Left forelimb (tissue), 1 donor: ENCODE results near the gene THADA.
"Not testable (repeated sequence)": the region's sequence is repeated elsewhere in the genome, so short reads cannot be mapped to it uniquely, and the experiment has no call there.

Experiments used
- DNase-seq: peaks from one replicate; pipeline ENCODE4 v3.0.0-alpha.2; 2018; ENCODE audit warnings: low spot score

Gene THADA

DNA sequence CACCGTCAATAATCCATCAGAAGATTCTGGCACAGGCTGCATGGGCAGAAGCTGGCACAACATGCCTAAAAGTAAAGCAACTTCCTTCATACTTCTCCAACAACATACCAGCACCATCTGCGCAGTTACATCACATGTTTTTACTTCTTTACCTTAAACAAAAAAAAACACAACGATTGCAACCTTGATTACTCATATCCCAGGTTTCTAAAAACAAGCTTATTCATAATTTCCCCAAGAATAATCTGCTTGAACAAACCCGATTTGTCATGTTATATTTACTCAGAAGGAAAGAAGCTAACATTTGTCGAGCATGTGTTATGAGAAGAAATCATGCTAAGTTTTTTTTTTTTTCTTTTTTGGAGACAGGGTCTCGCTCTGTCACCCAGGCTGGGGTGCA is 54.7 kb downstream of the THADA start:
- DNase-seq = no peak

DNA sequence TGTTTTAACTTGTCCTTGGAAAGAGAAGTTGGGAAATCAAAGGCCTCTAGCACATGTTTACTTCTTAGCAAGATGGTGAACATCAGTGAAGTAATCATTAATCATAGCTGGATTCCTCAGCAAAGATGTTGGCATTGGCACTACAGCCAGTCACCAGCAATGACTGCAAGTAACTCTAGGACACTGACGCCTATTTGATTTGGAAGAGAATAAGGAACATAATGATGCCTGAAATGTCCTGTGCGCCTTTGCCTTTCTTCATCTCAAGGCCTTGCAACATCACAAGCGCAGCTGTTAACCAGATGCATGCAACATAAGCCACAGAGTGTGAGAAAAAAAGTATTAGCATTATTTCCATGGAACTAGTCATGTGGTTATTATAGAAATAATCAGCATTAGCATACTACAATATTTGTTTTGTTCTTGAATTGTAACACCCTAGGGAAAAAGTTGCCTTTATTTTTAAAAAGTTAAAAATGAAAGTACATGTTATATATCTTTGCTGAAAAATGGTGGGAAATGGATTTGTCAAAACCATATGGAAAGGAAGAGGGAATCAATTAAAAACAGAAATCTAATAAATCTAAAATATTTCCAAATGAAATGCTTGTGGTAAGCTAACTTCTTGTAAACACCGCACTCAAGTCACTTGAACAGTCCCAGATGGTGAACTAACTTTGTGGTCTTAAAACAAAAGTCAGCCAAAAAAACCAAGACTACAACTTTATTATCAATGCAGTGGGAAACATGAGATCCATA is 55.6 kb downstream of the THADA start:
- no peak for DNase-seq

GRCh38 chr2:43539436-43539835 is 56.4 kb downstream of the THADA start:
- DNase-seq = no peak

GRCh38 chr2:43538034-43538670 is 57.7 kb downstream of the THADA start:
- DNase-seq = no peak

DNA sequence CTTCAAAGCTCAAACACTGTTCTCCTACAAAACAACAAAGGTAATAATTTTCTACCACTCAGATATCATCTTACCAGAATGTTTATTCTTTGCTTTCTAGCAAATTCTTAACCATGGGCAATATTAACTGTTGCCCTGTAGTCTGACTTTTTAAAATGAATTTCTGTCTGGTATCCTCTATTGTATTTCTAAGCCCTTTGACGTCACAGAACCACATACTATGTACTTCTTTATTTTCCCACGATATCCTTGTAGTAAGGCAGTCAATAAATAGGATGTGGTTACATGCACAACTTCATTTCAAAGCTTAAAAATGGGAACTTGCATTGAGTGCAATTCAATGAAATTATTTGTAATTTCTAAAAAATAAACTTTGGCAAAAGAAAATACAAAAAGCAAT is 58.7 kb downstream of the THADA start:
- DNase-seq = no peak

DNA sequence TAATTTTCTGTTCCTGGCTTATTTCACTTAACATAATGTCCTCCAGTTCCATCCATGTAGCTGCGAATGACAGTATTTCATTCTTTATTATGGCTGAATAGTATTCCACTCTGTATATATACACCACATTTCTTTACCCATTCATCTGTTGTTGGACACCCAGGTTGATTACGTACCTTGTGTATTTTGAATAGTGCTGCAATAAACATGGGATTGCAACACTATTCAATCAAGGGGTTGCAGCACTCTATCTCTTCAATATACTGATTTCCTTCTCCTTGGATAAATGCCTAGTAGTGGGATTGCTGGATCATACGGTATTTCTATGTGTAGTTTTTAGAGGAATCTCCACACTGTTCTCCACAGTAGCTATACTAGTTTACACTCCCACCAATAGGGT is 61.3 kb downstream of the THADA start:
- DNase-seq = no peak

DNA sequence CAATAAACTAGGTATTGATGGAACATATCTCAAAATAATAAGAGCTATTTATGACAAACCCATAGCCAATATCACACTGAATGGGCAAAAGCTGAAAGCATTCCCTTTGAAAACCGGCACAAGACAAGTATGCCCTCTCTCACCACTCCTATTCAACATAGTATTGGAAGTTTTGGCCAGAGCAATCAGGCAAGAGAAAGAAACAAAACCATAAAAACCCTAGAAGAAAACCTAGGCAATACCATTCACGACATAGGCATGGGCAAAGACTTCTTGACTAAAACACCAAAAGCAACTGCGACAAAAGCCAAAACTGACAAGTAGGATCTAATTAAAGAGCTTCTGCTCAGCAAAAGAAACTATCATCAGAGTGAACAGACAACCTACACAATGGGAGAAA is 63.3 kb downstream of the THADA start:
- not testable (repeated sequence) for DNase-seq

GRCh38 chr2:43531251-43531650 is 64.6 kb downstream of the THADA start:
- no peak for DNase-seq

DNA sequence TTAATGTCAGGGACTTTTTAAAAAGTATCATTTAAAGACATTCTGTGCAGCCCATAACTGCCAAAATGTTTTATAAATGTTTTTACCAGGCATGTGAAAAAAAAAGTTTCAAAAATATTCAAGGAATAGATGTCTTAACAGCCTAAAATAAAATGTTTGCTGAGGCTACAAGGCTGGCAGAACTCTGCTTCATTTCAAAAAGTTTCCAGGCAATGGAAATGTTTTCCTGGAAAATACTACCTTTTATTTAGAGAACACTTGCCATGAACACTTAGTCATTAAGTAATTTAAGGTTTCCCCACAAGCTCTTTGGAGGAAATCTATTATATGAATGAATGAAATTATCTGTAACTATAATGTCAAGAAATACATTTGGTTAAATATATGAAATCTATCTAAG is 68.8 kb downstream of the THADA start:
- DNase-seq = no peak

GRCh38 chr2:43525506-43525905 is 70.3 kb downstream of the THADA start:
- DNase-seq = no peak

DNA sequence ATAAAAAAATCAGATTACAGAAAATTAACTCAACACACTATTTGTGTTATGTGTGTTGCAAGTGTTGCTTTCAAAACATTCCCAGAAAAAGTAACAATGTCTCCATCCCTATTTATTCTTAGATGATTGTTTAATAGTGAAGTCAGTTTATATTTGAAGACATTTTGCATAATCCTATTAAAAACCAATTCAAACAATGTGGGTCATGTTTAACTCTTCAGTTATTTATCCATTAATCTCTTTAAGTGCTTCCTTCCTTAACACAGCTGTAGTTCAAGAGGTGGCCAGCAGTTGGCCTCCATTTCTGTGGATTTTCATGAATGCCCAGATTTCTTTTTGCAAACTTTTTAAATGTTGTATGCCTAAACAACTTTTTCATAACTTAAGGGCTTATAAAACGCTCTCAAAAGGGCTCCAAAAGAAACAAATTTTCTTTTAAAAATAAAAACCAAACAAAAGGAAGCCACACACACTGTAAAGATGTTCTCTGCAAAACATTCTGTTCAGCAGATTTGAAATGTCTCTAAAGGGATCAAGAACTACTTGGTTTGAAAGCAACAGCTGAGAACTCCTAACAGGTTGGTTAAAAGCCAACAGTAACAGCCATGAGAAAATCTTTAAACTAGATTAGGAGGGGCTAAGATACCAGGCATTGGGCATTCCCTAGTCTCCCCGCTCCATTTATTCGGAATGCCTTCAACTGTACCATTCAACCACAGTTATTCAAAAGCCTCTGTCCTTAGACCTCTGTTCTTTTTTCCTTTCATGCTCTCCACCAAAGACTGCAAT is 71.5 kb downstream of the THADA start:
- DNase-seq = no peak

DNA sequence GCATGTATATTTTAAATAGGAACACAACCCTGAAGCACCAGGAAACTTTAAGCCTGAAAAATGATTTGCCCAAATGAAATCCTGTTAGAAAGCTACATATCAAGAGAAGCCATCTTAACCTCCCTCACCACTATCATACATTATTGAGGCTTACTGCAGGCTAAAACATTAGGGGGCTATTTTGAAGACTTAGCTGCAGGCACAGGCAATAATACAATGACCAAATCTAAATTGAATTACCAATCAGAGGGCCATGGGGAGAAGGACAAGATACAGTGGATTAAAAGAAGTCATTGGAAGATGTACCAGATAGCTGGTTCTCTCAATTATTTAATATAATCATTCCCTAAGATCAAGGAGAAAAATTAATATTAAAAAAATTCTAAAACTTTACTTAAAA is 73.7 kb downstream of the THADA start:
- DNase-seq = no peak

GRCh38 chr2:43521568-43521967 is 74.3 kb downstream of the THADA start:
- no peak for DNase-seq

GRCh38 chr2:43520919-43521318 is 74.9 kb downstream of the THADA start:
- no peak for DNase-seq

DNA sequence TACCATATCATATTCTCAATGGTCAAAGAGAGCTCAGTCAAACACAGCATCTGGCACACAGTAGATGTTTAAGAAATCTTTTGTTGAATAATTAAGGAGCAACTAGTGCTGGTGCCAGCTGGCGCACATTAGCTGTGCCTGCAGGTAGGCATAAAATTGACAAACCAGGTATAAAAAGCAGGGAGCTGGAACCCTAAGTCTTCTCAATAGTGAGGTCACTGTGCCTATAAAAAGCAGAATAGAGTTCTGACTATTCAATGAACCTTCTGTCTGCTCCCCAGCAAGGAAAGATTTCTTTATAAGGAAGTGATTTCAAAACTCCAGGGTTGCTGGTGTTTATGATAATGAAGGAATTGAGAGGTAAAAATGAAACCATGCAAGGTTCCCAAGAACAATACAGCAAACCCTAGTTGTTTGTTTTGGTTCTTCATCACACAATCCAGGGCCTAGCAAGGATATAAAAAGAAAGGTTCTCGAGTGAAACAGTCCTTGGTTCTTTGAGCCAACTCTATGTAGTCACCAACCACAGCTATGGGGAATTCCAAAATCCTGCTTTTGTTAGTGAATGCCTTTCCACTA is 76.1 kb downstream of the THADA start:
- DNase-seq = no peak

DNA sequence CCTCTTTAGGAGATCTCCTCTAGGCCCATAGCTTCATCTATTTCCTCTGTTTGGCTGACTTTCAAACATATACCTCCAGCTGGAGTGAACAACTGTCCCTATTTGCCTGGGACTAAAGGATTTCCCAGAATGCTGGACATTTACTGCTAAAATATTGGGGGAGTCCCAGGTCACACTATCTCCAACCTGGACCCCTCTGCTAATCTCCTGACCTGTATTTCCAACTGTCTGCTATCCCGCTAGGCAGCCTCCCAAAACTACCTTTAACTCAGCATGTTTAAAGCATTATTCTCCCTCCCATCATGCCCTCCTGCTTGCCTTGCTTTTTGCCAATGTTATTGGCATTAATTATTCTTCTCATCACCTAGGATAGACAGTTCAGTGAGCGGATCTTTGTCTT is 77.1 kb downstream of the THADA start:
- DNase-seq = no peak

GRCh38 chr2:43518181-43518580 is 77.7 kb downstream of the THADA start:
- no peak for DNase-seq

DNA sequence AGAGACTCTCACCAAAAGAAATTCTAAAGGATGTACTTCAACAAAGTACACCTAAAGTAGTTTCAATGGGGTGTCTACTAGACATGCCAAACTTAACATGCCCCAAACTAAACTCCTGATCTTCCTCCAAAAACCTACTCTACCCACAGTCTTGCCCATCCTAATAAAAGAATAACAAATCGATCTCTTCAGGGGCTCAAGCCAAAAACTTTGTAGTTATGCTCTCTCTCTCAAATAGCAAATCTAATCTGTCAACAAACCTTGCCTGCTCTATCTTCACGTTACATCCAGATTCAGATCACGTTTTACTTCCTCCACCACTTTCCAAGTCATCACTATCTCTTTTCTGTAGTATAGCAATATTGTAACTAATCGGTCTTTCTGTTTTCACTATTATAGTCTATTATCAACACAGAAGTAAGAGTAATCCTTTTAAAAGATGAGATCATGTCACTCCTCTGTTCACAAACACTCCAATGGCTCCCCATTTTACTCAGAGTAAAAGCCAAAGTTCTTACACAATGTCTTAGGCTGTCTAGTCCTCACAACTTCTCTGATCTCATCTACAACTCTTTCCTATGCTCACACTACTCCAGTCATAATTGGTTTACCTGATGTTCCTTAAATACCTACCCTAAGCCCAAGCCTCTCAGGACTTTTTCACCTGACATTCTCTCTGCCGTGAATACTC is 79.9 kb downstream of the THADA start:
- no peak for DNase-seq

DNA sequence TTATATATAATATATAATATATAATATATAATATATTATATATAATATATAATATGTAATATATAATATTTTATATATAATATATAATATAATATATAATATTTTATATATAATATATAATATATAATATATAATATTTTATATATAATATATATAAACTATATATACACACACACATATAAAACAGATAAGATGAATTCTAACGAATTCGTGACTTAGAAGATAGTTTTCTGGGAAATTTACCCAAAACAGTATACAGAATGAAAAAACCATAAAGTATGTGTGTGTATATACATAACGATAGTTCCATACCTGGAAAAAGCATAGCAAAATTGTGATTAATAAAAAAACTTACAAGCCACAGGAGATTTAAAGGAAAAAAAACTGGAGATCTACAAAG is 80.6 kb downstream of the THADA start:
- DNase-seq = no peak

- no peak for DNase-seq
Measured at GRCh38 chr2:43513796-43514195, 82.0 kb downstream of the THADA start.

GRCh38 chr2:43513216-43513615 is 82.6 kb downstream of the THADA start:
- DNase-seq = no peak

- DNase-seq = no peak
Measured at GRCh38 chr2:43511199-43511598, 84.6 kb downstream of the THADA start.
